Erythroblast (primary cell): Measurements from ENCODE around the gene AUTS2.

Experiments
- GATA1 ChIP-seq: IDR thresholded peaks from 2 replicates; pipeline ENCODE4 v1.6.1; 2011; ENCODE audit warnings: low read depth, mild to moderate bottlenecking, control low read depth, low read length, moderate library complexity
- POLR2A ChIP-seq: IDR thresholded peaks from 2 replicates; pipeline ENCODE4 v1.6.1; 2011; ENCODE audit warnings: mild to moderate bottlenecking, low read length

DNA sequence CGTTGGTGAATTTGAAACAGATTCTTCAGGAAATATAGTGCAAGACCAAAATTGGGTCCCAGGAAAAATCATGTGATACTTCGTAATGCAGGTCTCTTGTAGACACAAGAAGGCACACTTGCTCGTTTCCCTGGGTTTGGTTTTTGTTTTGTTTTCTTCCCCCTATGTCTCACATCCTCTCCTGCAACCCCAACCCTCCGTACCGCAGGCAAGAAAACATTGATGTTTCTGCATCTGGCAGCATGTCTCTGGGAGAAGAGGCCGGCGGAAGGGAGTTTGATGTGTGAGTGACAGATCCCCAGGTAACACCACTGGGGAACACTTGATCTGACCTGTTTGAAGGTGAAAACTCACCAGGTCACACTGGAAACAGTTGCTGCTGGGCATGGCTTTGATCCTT, 718.5 kb downstream of the AUTS2 start:
- TF ChIP-seq POLR2A (no peak), GATA1 (no peak)
